IMR-90 (cell line): ENCODE measurements around the gene COLEC11. TPM values are rescaled to one million over a fixed set of nuclear protein-coding genes. Genes with fewer than 3 reads are reported as not detected.

Experiments used
- ATAC-seq: fragments of 200-7000 bp; cut with Tn5 transposase; 2 replicates; pipeline ENCODE4 v1.9.1; 2020; ENCODE audit warnings: low read depth, mild to moderate bottlenecking, moderate library complexity
- BruUV-seq: library from RNA; stranded (reverse); fragments of 400-500 nt; replicated peaks from 2 replicates; lab custom pipeline; 2021; lab: Mats Ljungman, UMichigan
- CTCF ChIA-PET: fragments of 300-600 bp; formaldehyde crosslinking; extraction: SDS; loops from one replicate; lab custom pipeline; 2021; ENCODE audit warnings: antibody characterized with exemption; lab: Yijun Ruan, JAX
- POLR2A ChIA-PET: fragments of 300-600 bp; sonication (Branson Sonifier 250); formaldehyde crosslinking; loops from one replicate; lab custom pipeline; 2022; ENCODE audit warnings: antibody characterized with exemption; ENCODE audit not compliant: unreplicated experiment; lab: Charles Lee
- DNase-seq: peaks from one replicate; pipeline ENCODE4 v3.0.0; 2013
- H2AFZ ChIP-seq: replicated peaks from 2 replicates; pipeline ENCODE3; 2013; ENCODE audit warnings: low read length, mild to moderate bottlenecking; ENCODE audit not compliant: poor library complexity
- H2AK5ac ChIP-seq: 2 replicates; pipeline ENCODE4 v1.6.1; 2013; ENCODE audit warnings: low read depth, low read length, inconsistent platforms
- H2AK9ac ChIP-seq: replicated peaks from 2 replicates; pipeline ENCODE3; 2013; ENCODE audit warnings: mild to moderate bottlenecking, low read depth, low read length, moderate library complexity; ENCODE audit not compliant: poor library complexity
- H2BK120ac ChIP-seq: 2 replicates; pipeline ENCODE4 v1.6.1; 2013; ENCODE audit warnings: low read depth, low read length, inconsistent platforms
- H2BK15ac ChIP-seq: 3 replicates; pipeline ENCODE4 v1.6.1; 2013; ENCODE audit warnings: low read depth, low read length, inconsistent platforms
- H2BK20ac ChIP-seq: 2 replicates; pipeline ENCODE4 v1.6.1; 2013; ENCODE audit warnings: low read depth, mild to moderate bottlenecking, inconsistent platforms, low read length, moderate library complexity
- H2BK5ac ChIP-seq: 2 replicates; pipeline ENCODE4 v1.6.1; 2013; ENCODE audit warnings: mild to moderate bottlenecking, low read depth, low read length, inconsistent platforms; ENCODE audit not compliant: poor library complexity, severe bottlenecking
- H3K14ac ChIP-seq: replicated peaks from 2 replicates; pipeline ENCODE4 v1.6.1; 2013; ENCODE audit warnings: low read depth, low read length, inconsistent platforms
- H3K18ac ChIP-seq: 2 replicates; pipeline ENCODE4 v1.6.1; 2013; ENCODE audit warnings: low read depth, low read length, control low read depth
- H3K23ac ChIP-seq: 2 replicates; pipeline ENCODE4 v1.6.1; 2013; ENCODE audit warnings: low read depth, low read length, inconsistent platforms
- H3K27ac ChIP-seq: 2 replicates; pipeline ENCODE4 v1.5.1; 2013; ENCODE audit warnings: mild to moderate bottlenecking, control low read depth, low read length; ENCODE audit not compliant: insufficient read depth
- H3K27me3 ChIP-seq: 2 replicates; pipeline ENCODE4 v1.6.1; 2013; ENCODE audit warnings: low read length; ENCODE audit not compliant: control insufficient read depth, insufficient read depth
- H3K36me3 ChIP-seq: 2 replicates; pipeline ENCODE4 v1.6.1; 2013; ENCODE audit warnings: low read length, mixed read lengths; ENCODE audit not compliant: control insufficient read depth, insufficient read depth
- H3K4ac ChIP-seq: 2 replicates; pipeline ENCODE4 v1.6.1; 2013; ENCODE audit warnings: low read depth, low read length, inconsistent platforms
- H3K4me1 ChIP-seq: 2 replicates; pipeline ENCODE4 v1.6.1; 2013; ENCODE audit warnings: low read length, mixed read lengths; ENCODE audit not compliant: control insufficient read depth, insufficient read depth
- H3K4me2 ChIP-seq: 2 replicates; pipeline ENCODE4 v1.6.1; 2013; ENCODE audit warnings: low read depth, mild to moderate bottlenecking, control low read depth, low read length, moderate library complexity
- H3K4me3 ChIP-seq: 2 replicates; pipeline ENCODE4 v1.5.1; 2013; ENCODE audit warnings: low read depth, mild to moderate bottlenecking, control low read depth, low read length, moderate library complexity; ENCODE audit not compliant: insufficient read depth
- H3K56ac ChIP-seq: 2 replicates; pipeline ENCODE4 v1.6.1; 2013; ENCODE audit warnings: low read length, inconsistent platforms; ENCODE audit not compliant: insufficient read depth; ENCODE audit errors: extremely low read depth
- H3K79me1 ChIP-seq, 2 experiments: 2 replicates each; pipeline ENCODE4 v1.6.1; 2013; ENCODE audit warnings: low read length in 2 of 2, inconsistent platforms in 1 of 2, low read depth in 1 of 2
- H3K9ac ChIP-seq: 2 replicates; pipeline ENCODE4 v1.6.1; 2013; ENCODE audit warnings: low read depth, low read length, control low read depth
- H3K9me1 ChIP-seq: 2 replicates; pipeline ENCODE4 v1.6.1; 2013; ENCODE audit warnings: low read length, inconsistent platforms; ENCODE audit not compliant: insufficient read depth
- H3K9me3 ChIP-seq: 2 replicates; pipeline ENCODE4 v1.6.1; 2013; ENCODE audit warnings: low read length; ENCODE audit not compliant: control insufficient read depth, insufficient read depth
- H4K20me1 ChIP-seq: 2 replicates; pipeline ENCODE4 v1.6.1; 2013; ENCODE audit warnings: low read length, inconsistent platforms; ENCODE audit not compliant: insufficient read depth
- H4K5ac ChIP-seq: 2 replicates; pipeline ENCODE4 v1.6.1; 2013; ENCODE audit warnings: mild to moderate bottlenecking, low read depth, low read length, control low read depth
- H4K8ac ChIP-seq, 2 experiments: 2 replicates each; pipeline ENCODE4 v1.6.1; 2013; ENCODE audit warnings: low read depth in 2 of 2, low read length in 2 of 2, control low read depth in 1 of 2, inconsistent platforms in 1 of 2
- H4K91ac ChIP-seq: 2 replicates; pipeline ENCODE4 v1.6.1; 2013; ENCODE audit warnings: low read depth, low read length, inconsistent platforms; ENCODE audit not compliant: insufficient read depth
- CEBPB ChIP-seq: IDR thresholded peaks from 2 replicates; pipeline ENCODE4 v1.6.1; 2012; ENCODE audit warnings: low read depth, low read length, improper control_type of control experiment
- MAZ ChIP-seq: IDR thresholded peaks from 2 replicates; pipeline ENCODE4 v1.6.1; 2012; ENCODE audit warnings: low read depth, mild to moderate bottlenecking, low read length, improper control_type of control experiment, moderate library complexity, borderline replicate concordance
- POLR2A ChIP-seq: IDR thresholded peaks from 2 replicates; pipeline ENCODE4 v1.6.1; 2012; ENCODE audit warnings: mild to moderate bottlenecking, low read depth, low read length
- RFX5 ChIP-seq: IDR thresholded peaks from 2 replicates; pipeline ENCODE4 v1.8.0; 2012; ENCODE audit warnings: low read depth, mild to moderate bottlenecking, low read length, moderate library complexity
- WGBS, 2 experiments: methylation state at CpG; one replicate each; pipeline versions ENCODE4 v1.1.5 to v1.1.7; 2013; ENCODE audit warnings: missing lambda C conversion rate in 2 of 2; ENCODE audit not compliant: insufficient read length in 1 of 2; ENCODE audit errors: extremely low coverage in 2 of 2; 5-methylcytosine and 5-hydroxymethylcytosine counted together
- dilution Hi-C: fragments of 300-500 bp; cut with HindIII; formaldehyde crosslinking; loops from one replicate; pipeline ENCODE4 v1.14.3; 2018; ENCODE audit warnings: low sequenced_read_pairs; ENCODE audit not compliant: unreplicated experiment
- in situ Hi-C: fragments of 300-500 bp; cut with MboI; formaldehyde crosslinking; loops from 3 replicates; pipeline ENCODE4 v1.14.3; 2019; ENCODE audit warnings: low sequenced_read_pairs, inconsistent platforms, mixed read lengths
- intact Hi-C: fragments of 100-400 bp; cut with micrococcal nuclease; formaldehyde crosslinking; loops from 2 replicates; pipeline ENCODE4 v1.10.0; 2022
- polyA plus RNA-seq, 3 experiments: library from polyadenylated mRNA; depleted of rRNA; stranded (reverse); fragments of >200 nt; gene quantifications; 2 replicates each; pipeline ENCODE4 v1.2.3, GENCODE V29; 2012; ENCODE audit warnings: low replicate concordance in 1 of 3
- total RNA-seq: library from RNA; depleted of rRNA; stranded (reverse); fragments of >200 nt; gene quantifications from 2 replicates; pipeline ENCODE4 v1.2.3, GENCODE V29; 2012

The COLEC11 gene
- total and polyA plus RNA-seq, 2 of the 4 experiments (the other 2 are of a cell fraction) = under 0.01 to 0.24 TPM

DNA sequence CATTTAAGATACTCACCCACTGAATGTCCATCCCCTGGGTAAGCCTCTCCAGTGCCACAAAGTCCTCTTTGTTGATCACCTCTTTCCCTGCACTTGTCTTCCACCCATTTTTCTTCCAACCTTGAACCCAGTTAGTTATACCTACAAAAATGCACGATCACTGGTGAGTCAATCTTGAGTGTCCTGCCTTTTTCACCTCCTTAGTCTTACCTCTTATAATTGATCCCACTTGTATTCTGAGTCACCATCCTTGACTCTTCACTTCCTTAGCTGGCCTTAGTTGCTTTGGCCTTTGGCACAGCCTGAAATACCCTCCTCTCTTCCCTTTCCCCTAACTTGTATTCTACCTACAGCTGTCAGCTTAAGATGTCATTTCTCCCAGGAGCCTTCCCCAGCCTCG, 47.0 kb upstream of the COLEC11 start:
- no peak overlapping the region for H3K4ac ChIP-seq
- H3K23ac ChIP-seq = no peak overlapping the region
- no peak overlapping the region for H3K27ac ChIP-seq
- peaks cover 25 to 35% of the 10 kb centered on the region in 2 experiments for H3K79me1 ChIP-seq
- no TSS peak for BruUV-seq
- H3K14ac ChIP-seq = no peak overlapping the region
- H4K20me1 ChIP-seq = no peaks in the 10 kb centered on the region
- no peak overlapping the region for H3K4me3 ChIP-seq
- H3K4me2 ChIP-seq = no peak overlapping the region
- no peak overlapping the region for H2AK5ac ChIP-seq
- no peak for ATAC-seq
- TF ChIP-seq POLR2A (no peak), RFX5 (no peak), CEBPB (no peak), MAZ (no peak)
- H3K4me1 ChIP-seq = no peaks in the 10 kb centered on the region
- H3K27me3 ChIP-seq = no peaks in the 10 kb centered on the region
- H3K9ac ChIP-seq = no peak overlapping the region
- 78% methylated on average over 1 of the region's 2 CpGs; no CpG with 5 or more reads in 1 of the 2 experiments for WGBS, 2 experiments
- intact Hi-C loops (loop anchor here (1.0 kb wide), 1 partner anchor 25 kb away; no protein-coding TSS in a partner anchor), in situ Hi-C loops (no loop called here), dilution Hi-C loops (no loop called here)
- DNase-seq = no peak
- ChIA-PET POLR2A (no interaction called here), CTCF (interaction anchor here (0.6 kb wide), 1 partner anchor 31 kb away, joined by 7 read pairs; no protein-coding TSS in a partner anchor)
- H2BK120ac ChIP-seq = no peak overlapping the region
- peaks cover 72% of the 10 kb centered on the region for H3K36me3 ChIP-seq
- no peak overlapping the region for H2BK15ac ChIP-seq
- H2AFZ ChIP-seq = no peak overlapping the region
- no peak overlapping the region for H4K8ac ChIP-seq
- no peaks in the 10 kb centered on the region for H3K9me1 ChIP-seq
- no peak overlapping the region for H3K18ac ChIP-seq
- H3K56ac ChIP-seq = no peak overlapping the region
- no peak overlapping the region for H4K91ac ChIP-seq
- no peaks in the 10 kb centered on the region for H3K9me3 ChIP-seq
- H2BK20ac ChIP-seq = no peak overlapping the region
- peak overlapping the region; percentile 62 for H2AK9ac ChIP-seq
- H2BK5ac ChIP-seq = no peak overlapping the region
- H4K5ac ChIP-seq = no peak overlapping the region
